GM12864 (cell line): ENCODE results near the gene PAPPA.

Experiments
- DNase-seq: peaks from one replicate; pipeline ENCODE4 v3.0.0-alpha.2; 2011; ENCODE audit warnings: low read depth
- H3K4me3 ChIP-seq: 2 replicates; pipeline ENCODE4 v1.5.1; 2011; ENCODE audit warnings: mild to moderate bottlenecking, low read depth, low read length, control low read depth
- TF ChIP-seq, protein P1 (sequence below): IDR thresholded peaks from 2 replicates; pipeline ENCODE4 v1.5.1; 2011; ENCODE audit warnings: low read depth, mild to moderate bottlenecking, moderate library complexity, low read length, control low read depth, inconsistent platforms; ENCODE audit errors: missing control alignments

PAPPA gene

DNA sequence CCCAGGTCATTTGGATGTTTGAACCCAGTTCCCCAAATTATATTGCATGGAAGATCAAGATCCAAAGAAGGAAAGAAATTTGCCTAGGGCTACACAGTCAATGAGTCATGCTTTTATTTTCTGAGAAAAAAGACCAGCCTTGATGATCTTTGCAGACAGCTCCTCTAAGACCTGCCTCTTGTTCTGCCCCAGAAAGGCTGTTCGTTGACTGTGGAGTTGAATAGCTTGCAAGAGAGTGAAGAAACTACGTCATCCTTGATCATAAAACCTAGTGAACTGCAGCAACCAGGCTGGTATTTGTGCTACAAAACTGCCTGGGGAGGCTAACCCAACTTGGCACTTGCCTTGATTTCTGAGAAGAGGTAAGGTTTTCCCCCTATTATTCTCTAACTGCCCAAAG, 263.9 kb downstream of the PAPPA start:
- no peak for DNase-seq
- TF ChIP-seq, protein P1, sequence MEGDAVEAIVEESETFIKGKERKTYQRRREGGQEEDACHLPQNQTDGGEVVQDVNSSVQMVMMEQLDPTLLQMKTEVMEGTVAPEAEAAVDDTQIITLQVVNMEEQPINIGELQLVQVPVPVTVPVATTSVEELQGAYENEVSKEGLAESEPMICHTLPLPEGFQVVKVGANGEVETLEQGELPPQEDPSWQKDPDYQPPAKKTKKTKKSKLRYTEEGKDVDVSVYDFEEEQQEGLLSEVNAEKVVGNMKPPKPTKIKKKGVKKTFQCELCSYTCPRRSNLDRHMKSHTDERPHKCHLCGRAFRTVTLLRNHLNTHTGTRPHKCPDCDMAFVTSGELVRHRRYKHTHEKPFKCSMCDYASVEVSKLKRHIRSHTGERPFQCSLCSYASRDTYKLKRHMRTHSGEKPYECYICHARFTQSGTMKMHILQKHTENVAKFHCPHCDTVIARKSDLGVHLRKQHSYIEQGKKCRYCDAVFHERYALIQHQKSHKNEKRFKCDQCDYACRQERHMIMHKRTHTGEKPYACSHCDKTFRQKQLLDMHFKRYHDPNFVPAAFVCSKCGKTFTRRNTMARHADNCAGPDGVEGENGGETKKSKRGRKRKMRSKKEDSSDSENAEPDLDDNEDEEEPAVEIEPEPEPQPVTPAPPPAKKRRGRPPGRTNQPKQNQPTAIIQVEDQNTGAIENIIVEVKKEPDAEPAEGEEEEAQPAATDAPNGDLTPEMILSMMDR, result no peak
- H3K4me3 ChIP-seq, result no peak overlapping the region

DNA sequence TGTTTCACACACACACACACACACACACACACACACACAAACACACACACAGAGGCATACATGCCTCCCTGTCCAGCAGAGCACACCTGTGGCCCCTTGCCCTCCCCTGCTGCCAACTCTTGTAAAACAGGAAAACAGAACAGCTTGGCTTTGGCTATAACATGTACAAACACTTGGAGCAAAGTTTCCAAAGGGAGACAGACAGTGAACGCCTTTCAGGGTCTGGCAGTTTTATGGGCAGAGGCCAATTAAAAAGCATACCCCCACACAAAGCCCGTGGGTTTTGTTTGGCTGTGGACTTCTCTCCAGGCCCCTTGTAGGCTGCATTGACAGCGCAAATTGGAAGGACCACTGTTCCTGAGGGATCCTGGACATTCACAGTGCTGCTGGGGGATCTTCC, 265.6 kb downstream of the PAPPA start:
- no peak overlapping the region for H3K4me3 ChIP-seq
- TF ChIP-seq, protein P1, result no peak
- DNase-seq, result no peak

DNA sequence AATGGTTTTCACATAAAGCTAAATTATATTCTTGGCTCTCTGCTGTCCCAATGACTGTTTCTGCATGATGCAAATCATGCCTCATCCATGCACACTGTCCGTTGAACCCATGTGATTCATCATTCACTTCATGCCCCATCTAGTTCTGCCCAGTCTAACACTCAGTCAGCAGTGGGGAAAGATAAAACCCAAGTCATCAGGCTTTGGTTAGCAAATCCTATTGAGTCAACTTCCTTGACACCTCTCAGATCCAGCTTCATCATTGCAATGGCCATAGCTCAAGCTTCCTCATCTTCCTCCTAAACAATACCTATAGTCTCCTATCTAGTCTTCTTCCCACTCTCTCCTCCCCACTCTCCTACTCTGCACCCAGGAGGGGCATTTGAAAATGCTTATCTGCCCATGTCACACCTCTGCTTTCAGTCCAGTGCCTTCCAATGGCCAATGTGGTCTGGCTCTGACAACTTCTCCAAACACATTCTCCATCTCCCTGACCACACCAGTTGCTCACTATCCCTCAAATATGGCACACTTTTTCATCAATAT, 267.5 kb downstream of the PAPPA start:
- TF ChIP-seq, protein P1, result no peak
- H3K4me3 ChIP-seq, result no peak overlapping the region
- no peak for DNase-seq

DNA sequence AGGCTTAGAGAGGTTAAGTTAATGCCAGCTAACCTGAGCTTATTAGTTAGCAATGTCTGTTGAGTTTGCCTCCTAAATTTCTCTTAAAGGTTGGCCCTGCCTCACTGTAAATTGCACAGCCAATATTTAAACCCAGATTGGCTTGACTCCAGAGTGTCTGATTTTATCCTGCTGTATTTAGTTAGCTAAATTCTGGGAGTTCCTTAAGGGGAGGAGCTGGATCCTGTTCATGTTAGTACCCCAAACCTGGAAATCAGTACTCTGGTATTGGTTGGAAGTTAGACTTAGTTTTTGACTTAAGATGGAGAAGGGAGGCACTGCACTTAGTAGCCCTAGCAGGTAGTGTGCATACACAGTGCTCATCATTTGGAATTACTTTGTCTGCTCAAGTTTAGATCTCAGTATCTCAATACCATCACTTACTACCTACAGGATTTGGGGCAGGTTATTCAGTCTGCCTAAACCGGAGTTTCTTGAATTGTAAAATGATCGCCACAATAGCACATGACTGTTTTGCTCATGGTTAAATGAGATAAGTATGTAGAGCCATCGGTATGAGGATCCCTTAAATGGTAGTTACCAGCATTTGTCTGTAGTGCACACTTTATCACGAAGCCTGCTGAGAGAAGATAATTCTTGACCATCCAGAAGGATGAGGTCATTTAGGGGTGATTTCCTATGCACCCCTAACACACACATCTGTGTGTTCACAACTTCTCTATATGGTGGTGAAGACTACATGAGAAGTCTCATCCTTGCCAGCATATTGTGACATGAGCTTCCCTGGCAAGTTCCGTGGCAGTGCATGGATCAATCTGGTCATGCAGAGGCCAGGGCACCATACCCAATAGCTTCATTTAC, 268.8 kb downstream of the PAPPA start:
- no peak overlapping the region for H3K4me3 ChIP-seq
- TF ChIP-seq, protein P1, result no peak

DNA sequence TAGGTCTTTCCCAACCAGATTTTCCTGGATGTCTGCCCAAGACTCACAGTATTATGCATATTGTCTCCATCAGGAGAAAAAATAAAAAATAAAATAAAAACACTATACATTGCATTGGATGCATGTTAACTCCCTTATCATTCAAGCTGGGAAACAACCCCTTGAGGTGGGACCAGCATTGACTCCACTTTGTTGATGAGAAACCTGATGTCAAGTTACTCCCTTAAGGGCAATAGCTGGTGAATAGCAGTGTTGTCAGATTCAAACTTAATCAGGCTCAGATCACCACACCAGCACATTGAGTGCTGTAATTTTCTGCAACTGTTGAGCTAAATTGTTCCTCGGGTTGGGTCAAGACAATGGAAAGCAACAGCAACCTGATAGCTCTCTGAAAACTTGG, 269.6 kb downstream of the PAPPA start:
- H3K4me3 ChIP-seq, result no peak overlapping the region
- DNase-seq, result no peak
- TF ChIP-seq, protein P1, result no peak

More for the DNA sequence above, 268.8 kb downstream of the PAPPA start:
- no peak for DNase-seq

- TF ChIP-seq, protein P1, result no peak
- no peak for DNase-seq
- no peak overlapping the region for H3K4me3 ChIP-seq
These were observed 271.7 kb downstream of the PAPPA start for GRCh38 chr9:116425244-116425643.
